HG02870 (cell line): ENCODE measurements around the gene MLKL.
"Not testable (repeated sequence)": the region's sequence is repeated elsewhere in the genome, so short reads cannot be mapped to it uniquely, and the experiment has no call there.

Experiments
- ATAC-seq: cut with Tn5 transposase; IDR thresholded peaks from one replicate; pipeline ENCODE4 v1.9.1; 2021; ENCODE audit warnings: mild to moderate bottlenecking, moderate library complexity; ENCODE audit not compliant: unreplicated experiment

Gene MLKL

DNA sequence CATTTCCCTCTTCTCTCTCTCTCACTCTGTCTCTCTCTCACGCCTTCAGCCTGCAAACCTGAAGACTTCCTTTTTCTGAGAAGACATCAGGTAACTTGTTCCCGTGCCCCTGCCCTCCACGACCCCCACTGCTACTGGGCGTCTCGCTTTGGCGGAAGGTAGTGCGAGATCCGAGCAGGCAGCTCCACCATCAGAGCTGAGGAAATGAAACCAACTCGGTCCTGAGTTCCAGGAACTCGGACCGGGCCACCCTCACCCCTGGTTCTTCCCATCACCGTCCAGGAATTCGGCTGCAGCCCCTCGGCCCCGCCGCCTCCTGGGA lies 585 bp downstream of the MLKL start:
- ATAC-seq = peak; percentile 5

DNA sequence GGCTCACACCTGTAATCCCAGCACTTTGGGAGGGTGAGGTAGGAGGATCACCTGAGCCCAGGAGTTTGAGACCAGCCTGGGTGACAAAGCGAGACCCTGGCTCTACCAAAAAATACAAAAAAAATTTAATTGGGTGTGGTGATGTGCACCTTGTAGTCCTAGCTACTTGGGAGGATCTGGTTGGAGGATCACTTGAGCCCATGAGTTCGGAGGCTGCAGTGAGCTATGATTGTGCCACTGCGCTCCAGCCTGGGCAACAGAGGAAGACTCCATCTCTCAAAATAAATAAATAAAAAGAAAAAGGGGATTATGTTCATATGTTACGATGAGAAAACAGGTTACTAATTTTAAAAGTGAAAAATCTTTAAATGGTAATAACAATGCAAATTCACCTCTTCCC lies 996 bp downstream of the MLKL start:
- ATAC-seq = no peak

DNA sequence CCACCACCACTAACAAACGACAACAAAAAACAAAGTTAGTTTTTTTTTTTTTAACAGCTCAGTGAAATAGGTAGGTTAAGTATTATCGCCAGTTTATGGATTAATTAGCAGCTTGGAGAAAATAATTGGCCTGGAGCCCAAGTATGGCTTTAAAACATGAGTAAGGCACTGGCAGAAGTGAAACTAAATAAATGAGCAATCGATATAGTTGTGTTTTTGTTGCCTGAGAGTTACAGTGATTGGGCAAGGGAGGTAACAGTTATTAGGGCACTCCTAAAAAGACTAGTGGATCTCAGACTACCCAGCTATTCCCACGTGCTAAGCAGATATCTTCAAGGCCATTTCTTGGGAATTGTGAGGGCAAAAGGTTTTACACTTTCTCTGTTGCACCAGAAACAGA lies 2.4 kb downstream of the MLKL start:
- ATAC-seq = no peak

- ATAC-seq = peak; percentile 91
These were observed 4.9 kb downstream of the MLKL start for GRCh38 chr16:74695450-74696422.

DNA sequence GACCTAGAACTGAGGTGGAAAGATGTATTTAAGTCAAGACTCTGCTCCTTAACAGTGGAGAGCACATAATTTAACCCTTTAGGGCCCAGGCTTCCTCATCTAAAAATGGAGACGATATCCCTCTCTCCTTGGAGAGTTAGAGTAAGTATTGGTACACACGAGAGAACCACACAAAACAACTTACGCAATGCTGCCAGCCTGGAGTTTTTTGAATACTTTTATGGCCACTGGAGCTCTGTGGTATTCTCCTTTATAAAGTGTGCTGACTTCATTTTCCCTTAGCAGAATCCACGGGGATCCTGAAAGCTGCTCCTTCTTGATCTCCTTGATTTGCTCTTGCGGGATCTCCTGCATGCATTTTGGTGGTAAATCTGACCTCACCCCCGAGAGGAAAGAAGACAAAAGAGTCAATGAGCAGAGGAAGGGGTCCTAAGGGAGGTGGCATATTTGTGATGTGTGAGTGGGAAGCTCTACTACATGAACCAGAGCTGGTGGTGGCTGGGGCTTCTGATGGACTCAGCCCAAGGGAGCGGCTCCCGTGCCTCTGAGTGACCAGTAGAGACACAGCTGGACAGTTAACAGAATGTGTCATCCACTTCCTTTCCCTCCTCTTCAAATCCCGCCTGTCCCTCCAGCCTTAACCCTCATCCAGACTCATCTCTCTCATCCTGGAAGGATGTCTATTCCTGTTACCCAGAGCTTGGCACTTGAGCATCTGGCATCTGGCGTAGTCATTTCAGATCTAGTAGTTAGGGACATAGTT lies 9.4 kb downstream of the MLKL start:
- ATAC-seq = no peak

GRCh38 chr16:74682556-74682955 lies 18.1 kb downstream of the MLKL start:
- ATAC-seq = no peak

- no peak for ATAC-seq
These were observed 20.0 kb downstream of the MLKL start for GRCh38 chr16:74680681-74681080.

DNA sequence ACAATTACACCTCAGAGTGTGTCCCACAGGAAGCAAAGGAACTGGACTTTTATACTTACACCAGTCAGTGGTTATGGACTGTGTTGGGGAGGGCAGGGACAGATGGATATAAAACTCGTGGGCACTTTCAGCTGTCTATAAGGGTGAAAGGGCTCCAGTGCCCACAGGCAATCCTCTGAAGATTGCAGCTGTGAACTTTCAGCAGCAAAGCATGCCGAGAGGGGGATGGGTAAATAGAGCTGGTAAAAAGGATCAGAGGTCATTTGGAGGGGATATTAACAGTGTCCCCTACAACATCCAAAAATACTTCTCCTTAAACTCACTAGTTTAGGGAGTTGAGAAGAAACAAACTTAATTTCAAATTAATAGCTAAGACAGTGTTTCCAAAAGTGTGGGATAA lies 20.7 kb downstream of the MLKL start:
- ATAC-seq = no peak

- no peak for ATAC-seq
These were observed 22.8 kb downstream of the MLKL start for GRCh38 chr16:74677868-74678267.

GRCh38 chr16:74673876-74674275 lies 26.8 kb downstream of the MLKL start:
- ATAC-seq = no peak

- ATAC-seq = not testable (repeated sequence)
These were observed 31.8 kb downstream of the MLKL start for GRCh38 chr16:74668877-74669276.

DNA sequence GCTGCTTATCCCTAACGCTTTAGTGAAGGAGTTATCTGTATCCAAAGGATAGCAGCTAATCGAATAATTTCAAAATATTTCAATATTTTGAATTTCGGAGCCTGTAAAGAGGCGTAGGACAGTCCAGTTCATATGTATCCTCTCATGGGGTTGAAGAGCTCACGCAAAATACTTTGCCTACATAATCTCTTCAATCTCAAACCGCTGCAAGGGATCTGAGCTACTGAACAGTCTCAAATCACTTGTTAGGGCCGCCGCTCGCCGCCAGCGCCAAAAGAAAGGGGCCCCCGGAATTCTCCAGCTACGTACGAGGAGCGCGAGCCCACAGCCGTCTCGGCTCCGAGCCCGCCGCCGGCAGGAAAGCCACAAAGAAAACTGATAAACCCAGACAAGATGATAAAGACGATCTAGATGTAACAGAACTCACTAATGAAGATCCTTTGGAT lies 33.4 kb downstream of the MLKL start:
- no peak for ATAC-seq

- peak; percentile 100 for ATAC-seq
These were observed 34.0 kb downstream of the MLKL start, which contains the start of gene RFWD3 for GRCh38 chr16:74666425-74667254. Gene RFWD3, minus strand, starts transcription at chr16:74666877. Its CDS starts 5,428 bp downstream, at chr16:74661449.

DNA sequence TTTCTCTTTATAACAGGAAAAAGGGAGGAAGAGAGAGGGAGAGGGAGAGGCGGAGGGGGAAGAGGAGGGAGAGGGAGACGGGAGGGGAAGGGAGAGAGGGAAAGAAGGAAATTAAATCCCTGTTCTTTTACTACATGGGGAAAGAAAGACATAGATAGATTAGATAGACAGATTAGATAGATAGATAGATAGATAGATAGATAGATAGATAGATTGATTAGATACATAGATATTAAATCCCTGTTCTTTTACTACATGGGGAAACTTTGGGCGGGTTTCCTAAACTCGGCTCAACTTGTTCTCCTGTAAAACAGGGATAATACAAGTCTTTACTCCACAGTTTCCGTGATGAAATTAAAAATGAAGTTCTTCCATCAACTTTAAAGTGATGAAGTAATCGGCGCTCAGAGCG lies 34.6 kb downstream of the MLKL start:
- ATAC-seq = no peak

DNA sequence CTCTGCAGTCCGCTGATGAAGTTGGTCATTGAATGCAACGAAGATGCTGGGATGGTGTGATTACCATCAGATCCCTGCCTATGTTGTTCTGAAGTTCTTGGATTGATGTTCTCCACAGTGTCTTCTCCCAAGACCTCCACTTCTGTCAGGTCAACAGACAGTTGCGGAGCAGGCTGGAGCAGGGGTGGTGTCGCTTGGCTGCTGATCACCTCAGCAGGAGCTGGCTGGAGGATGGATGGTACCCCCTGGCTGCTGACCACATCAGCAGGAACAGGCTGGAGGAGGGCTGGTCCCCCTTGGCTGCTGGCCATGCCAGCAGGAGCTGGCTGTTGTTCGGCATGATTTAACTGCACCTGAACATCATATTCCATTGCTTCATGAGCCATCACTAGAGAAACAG lies 39.6 kb downstream of the MLKL start:
- no peak for ATAC-seq

DNA sequence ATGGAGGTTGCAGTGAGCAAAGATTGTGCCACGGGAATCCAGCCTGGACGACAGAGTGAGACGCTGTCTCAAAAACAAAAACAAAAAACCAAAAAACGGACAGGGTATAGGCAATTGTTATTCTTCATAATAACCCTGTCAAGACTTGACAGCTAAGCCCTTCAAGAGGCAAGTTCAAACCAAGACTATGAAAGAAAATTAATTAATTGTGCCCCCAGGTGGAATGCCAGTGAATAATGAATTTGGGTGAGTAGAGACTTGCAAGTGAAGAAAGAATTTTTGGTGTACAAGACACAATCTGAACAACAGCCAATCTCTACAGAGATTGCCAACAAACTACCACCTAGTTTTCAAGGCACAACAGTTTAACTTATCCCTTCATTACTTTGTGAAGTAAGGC lies 40.3 kb downstream of the MLKL start:
- ATAC-seq = no peak

GRCh38 chr16:74659041-74659440 lies 41.6 kb downstream of the MLKL start:
- no peak for ATAC-seq

DNA sequence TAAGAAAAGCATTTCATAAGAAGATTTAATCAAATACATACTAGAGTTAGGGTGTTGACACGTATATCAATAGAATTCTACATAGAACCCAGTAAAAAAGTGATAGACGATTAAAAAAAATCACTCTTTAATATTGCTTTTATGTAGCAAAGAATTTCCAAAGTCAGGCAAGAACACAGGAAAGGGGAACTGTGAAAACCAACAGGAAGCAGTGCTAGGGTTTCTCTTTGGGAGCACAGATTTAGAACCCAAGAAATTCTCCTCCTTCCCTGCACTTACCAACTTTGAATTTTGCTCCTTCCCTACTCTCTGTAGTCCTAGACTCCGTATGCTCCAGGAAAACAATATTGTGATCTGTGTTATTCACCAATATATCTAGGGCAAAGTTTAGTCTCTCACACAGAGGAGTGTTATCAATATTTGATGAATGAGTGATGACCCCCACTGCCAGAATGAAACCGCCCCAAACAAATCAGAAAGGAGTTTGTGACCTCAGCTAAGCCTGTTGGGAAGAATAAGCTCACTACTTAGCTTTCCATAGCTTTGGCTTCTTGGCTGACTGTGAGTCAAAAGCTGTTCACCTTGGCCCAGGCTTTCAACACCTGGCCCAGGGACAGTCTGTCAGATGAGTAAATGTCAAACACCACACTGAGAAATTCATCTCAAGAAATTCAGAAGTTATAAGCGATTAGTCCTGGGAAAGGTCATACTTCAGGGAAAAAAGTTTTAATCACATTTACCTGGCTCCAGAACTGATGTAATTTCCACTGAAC lies 42.6 kb downstream of the MLKL start:
- no peak for ATAC-seq

GRCh38 chr16:74654536-74655050 lies 46.1 kb downstream of the MLKL start:
- ATAC-seq = no peak

DNA sequence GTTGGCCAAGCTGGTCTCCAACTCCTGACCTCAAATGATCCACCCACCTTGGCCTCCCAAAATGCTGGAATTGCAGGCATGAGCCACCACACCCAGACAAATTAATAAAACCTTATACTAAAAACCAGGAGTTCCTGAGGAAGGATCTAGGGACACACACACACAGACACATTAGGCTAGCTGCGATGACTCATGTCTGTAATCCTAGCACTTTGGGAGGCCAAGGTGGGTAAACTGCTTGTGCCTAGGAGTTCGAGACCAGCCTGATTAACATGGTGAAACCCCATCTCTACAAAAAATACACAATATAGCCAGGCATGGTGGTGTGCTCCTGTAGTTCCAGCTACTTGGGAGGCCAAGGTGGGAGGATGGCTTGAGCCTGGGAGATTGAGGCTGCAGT lies 47.8 kb downstream of the MLKL start:
- ATAC-seq = not testable (repeated sequence)
